Amniotic stem cell (primary cell): ENCODE results near the gene CENPU.
"Not testable (repeated sequence)": the region's sequence is repeated elsewhere in the genome, so short reads cannot be mapped to it uniquely, and the experiment has no call there.

Experiments used
- DNase-seq: peaks from one replicate; lab custom pipeline; 2025; lab: John Stamatoyannopoulos, UW

Gene CENPU

GRCh38 chr4:184751585-184751956, 17.7 kb upstream of the CENPU start:
- no peak for DNase-seq

- DNase-seq = no peak
Measured at GRCh38 chr4:184750926-184751584, 17.2 kb upstream of the CENPU start.

GRCh38 chr4:184748251-184748652, 14.4 kb upstream of the CENPU start:
- no peak for DNase-seq

DNA sequence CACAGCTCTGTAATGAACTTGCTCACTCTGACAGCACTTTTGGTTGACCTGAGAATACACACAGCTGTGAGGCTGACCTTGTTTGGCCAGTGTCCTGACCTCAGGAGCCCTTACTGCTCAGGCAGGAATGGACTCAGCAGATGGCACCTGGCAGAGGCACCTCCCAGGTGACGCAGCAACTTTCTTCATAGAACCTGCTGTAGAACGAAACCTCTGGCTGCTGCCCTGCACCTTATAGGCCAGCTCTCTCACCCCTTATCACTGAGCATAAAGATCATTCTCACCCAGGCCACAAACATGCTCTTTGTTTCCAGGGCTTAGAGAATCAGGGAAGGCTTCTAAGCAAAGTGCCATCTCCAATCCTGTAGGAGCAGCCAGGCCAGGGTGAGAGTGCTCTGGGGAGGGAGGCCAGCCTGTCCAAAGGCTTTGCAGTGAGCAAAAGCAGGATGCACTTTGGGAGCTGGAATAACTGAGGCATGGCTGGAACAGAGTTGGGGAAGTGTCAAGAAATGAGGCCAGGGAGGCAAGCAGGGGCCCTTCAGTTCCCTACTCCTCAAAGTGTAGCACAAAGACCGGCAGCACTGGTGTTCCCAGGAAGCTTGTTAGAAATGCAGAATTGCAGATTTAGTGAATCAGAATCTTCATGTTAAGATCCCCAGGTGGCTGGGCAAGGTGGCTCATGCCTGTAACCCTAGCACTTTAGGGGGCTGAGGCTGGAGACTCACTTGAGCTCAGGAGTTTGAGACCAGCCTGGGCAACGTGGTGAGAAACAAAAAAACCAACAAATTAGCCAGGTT, 13.3 kb upstream of the CENPU start:
- no peak for DNase-seq

- DNase-seq = peak; percentile 68
Measured at GRCh38 chr4:184745831-184746795, 12.2 kb upstream of the CENPU start.

DNA sequence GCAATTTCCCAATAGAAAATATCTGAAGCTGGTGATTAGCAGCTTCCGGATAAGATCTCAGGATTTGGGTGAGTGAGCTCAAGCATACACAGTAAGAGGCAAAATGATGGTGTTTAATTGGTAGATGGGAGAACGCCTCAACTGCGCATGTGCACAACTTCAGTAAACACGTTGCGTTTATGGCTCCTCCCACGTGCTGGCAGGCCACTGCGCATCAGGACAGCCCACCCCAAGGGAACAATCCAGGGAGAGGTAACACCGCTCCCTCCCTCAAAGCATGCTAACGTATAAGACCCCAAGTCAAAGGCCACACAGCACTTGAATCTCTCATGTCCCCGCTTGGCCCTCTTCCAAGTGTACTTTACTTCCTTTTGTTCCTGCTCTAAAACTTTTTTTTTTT, 10.3 kb upstream of the CENPU start:
- no peak for DNase-seq

DNA sequence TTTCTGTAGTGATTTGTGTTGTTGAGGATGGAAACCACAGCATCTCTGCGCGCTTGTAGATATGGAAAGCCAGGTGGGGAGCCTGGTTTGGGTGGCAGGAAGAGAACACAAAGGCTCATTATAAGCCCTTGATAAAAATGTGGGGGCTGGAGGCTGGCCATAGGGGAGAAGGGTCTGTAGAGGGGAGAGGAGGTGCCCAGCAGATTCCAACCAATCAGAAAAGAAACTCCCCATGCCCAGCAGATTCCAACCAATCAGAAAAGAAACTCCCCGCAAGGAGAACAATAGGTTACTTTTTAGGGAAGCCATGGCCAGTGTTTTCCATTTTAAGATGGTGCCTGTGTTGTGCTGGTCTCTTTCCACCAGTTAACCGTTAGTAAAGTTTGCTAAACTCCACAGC, 9.8 kb upstream of the CENPU start:
- no peak for DNase-seq

- DNase-seq = not testable (repeated sequence)
Measured at GRCh38 chr4:184741651-184742050, 7.8 kb upstream of the CENPU start.

GRCh38 chr4:184740980-184741391, 7.1 kb upstream of the CENPU start:
- DNase-seq = no peak

DNA sequence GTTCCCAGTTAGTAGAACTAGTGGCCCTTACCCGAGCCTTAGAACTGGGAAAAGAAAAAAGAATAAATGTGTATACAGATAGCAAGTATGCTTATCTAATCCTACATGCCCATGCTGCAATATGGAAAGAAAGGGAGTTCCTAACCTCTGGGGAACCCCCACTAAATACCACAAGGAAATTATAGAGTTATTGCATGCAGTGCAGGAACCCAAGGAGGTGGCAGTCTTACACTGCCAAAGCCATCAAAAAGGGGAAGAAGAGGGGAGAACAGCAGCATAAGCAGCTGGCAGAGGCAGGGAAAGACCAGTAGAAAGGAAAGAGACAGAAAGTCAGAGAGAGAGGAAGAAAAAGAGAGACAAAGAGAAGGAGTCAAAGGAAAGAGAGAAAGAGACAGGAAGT, 5.7 kb upstream of the CENPU start:
- DNase-seq = not testable (repeated sequence)

GRCh38 chr4:184734758-184735157, 862 bp upstream of the CENPU start:
- DNase-seq = no peak

GRCh38 chr4:184732126-184732525, 1.8 kb downstream of the CENPU start:
- DNase-seq = no peak

DNA sequence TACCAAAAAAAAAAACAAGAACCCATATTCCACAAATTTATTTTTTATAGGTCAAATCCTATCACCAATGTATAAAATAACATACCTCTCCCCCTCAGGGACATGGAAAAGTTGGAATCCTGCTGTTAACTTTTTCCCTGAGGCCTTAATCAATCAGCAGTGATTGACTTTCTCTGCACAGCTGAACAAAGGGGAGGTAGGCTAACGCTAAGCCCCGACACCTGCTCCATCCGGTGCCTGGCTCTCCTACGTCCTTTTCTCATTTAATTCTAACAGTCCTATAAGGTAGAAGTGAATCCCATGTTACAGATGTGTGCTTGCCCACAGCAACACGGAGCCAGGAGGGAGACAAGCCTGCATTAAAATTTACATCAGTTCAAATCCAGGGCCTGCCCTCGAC, 2.8 kb downstream of the CENPU start:
- DNase-seq = no peak

DNA sequence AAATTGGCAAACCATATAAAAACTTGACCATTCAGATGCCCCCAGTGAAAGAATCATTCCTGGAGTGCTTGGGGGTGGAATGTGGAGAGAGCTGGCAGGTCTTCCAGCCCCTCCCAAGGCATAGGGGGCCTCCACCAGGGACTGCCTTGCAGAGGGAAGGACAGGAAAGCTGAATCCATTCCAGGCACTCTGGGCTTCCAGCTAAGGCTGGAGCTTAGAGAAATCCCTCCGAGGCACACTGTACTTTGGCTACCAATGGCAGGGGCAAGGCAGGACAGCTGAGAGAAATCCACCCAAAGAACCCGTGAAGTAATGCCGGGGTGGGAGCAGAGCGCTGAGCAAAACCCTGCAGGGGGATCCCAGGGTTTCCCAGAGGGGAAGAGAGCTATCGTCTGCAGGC, 4.0 kb downstream of the CENPU start:
- DNase-seq = no peak

GRCh38 chr4:184728858-184729257, 5.0 kb downstream of the CENPU start:
- DNase-seq = no peak

GRCh38 chr4:184727430-184727829, 6.5 kb downstream of the CENPU start:
- DNase-seq = no peak

DNA sequence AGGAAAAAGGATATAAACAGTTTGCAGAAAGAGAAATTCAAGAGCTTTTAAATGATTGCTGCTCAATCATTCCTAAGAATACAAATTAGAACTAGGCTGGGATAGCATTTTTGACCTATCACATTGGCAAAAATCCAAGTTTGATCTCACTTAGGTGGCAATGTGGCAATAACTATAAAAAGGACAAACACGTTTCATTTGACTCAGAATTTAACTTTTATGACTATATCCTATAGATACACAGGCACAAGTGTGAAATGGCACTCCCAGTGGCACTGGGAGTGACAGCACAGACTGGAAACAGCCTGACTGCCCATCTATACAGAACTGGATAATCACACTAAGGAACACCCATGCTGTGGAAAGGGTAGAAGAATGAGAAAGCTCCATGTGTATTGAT, 11.1 kb downstream of the CENPU start:
- no peak for DNase-seq

- DNase-seq = no peak
Measured at GRCh38 chr4:184721254-184721653, 12.6 kb downstream of the CENPU start.

DNA sequence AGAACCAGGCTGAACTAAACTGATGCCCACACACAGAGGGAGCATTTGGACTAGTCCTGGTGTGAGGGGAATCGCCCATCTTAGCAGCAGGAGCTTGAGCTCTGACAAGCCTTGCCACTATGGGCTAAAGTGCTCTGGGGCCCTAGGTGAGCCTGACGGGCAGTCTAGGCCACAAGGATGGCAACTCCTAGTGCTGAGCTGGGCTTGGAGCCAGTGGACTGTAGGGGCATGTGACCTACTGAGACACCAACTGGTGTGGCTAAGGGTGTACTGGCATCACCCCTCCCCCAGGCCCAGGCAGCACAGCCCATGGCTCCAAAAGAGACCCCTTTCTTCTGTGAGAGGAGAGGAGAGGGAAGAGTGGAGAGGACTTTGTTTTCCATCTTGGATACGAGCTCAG, 14.5 kb downstream of the CENPU start:
- no peak for DNase-seq

DNA sequence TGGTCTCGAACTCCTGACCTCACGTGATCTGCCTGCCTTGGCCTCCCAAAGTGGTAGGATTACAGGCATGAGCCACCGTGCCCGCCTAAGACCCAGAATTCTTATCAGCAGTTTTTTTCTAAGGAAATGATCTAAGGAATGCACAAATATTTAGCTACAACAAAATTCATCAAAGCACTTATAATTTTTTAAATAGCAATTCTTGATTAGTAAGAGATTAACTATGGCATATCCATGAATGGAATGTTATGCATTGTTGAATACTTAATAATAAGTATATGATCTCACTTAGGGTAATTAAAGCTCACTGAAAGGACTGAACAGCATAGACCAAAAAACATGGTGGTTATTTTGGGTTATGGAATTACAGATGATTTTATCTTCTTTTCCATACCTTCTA, 18.4 kb downstream of the CENPU start:
- DNase-seq = no peak

- DNase-seq = no peak
Measured at GRCh38 chr4:184713887-184714286, 20.0 kb downstream of the CENPU start.

DNA sequence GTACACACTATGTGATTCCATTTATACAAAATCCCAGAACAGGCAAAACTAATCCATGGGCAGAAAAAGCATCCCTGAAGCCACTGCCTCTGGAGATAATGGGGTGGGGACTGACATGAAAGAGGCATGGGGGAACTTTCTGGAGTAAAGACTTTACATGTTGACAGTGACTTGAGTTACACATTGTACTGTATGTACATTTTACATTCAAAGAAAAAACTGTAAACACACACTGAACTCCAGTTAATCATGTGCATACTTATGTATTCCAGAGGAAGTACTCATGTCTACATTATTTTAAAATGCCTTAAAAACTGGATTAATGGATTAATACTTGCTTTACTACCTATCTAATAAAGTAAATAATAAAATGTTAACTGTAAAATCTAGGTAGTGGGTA, 21.6 kb downstream of the CENPU start:
- no peak for DNase-seq

DNA sequence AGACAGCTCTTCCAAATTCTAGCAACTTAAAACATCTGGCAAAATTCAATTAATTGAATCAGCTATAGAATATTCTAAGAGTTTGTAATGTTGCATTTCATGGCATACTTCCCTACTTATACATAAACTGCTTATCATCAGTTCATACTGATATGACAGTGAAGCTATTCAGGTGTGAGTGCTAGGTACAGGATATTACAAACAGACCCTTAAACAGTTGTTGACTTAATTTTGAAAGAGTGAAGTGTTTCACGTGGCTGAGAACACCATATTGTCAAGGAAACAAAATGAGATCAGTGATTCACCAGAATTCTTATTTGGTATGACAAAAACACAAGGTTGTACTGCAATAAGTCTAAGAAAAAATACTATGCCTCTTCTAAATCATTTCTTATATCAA, 27.4 kb downstream of the CENPU start:
- DNase-seq = no peak
